Lung (tissue), 16 donors: ENCODE data around the gene JAM2. TPM values are rescaled to one million over a fixed set of nuclear protein-coding genes. Genes with fewer than 3 reads are reported as not detected.

ENCODE experiments used
- ATAC-seq: fragments of 200-7000 bp; cut with Tn5 transposase; one replicate; pipeline ENCODE4 v1.9.1; 2020; ENCODE audit warnings: moderate number of reproducible peaks; ENCODE audit not compliant: insufficient read depth, low FRiP score
- DNase-seq, 3 donors: peaks; one replicate each; pipeline ENCODE4 v3.0.0-alpha.2; 2013 to 2017
- H3K27ac ChIP-seq, 2 donors: one replicate each; pipeline ENCODE4 v1.5.1; 2013; ENCODE audit warnings: mild to moderate bottlenecking in 2 of 2, moderate library complexity in 2 of 2, control low read depth in 1 of 2, inconsistent platforms in 1 of 2, low read depth in 1 of 2, low read length in 1 of 2
- H3K27me3 ChIP-seq, 3 donors: one replicate each; pipeline ENCODE4 v1.5.1; 2013; ENCODE audit warnings: low read length in 2 of 3; ENCODE audit not compliant: control insufficient read depth in 3 of 3, insufficient read depth in 3 of 3
- H3K36me3 ChIP-seq, 4 donors: one replicate each; pipeline ENCODE4 v1.5.1; 2013; ENCODE audit warnings: low read length in 4 of 4, mild to moderate bottlenecking in 1 of 4, moderate library complexity in 1 of 4; ENCODE audit not compliant: control insufficient read depth in 4 of 4, insufficient read depth in 4 of 4
- H3K4me1 ChIP-seq, 5 donors: one replicate each; pipeline ENCODE4 v1.5.1; 2013; ENCODE audit warnings: low read length in 5 of 5, mild to moderate bottlenecking in 2 of 5, moderate library complexity in 1 of 5; ENCODE audit not compliant: control insufficient read depth in 5 of 5, insufficient read depth in 5 of 5
- H3K4me3 ChIP-seq: one replicate; pipeline ENCODE4 v1.5.1; 2013; ENCODE audit warnings: mild to moderate bottlenecking, control low read depth, moderate library complexity
- H3K9ac ChIP-seq, 2 donors: one replicate each; pipeline ENCODE4 v1.5.1; 2013; ENCODE audit warnings: low read length in 2 of 2, control low read depth in 1 of 2; ENCODE audit not compliant: insufficient read depth in 1 of 2
- H3K9me3 ChIP-seq, 4 donors: one replicate each; pipeline ENCODE4 v1.5.1; 2013; ENCODE audit warnings: low read length in 3 of 4, mild to moderate bottlenecking in 1 of 4, moderate library complexity in 1 of 4; ENCODE audit not compliant: control insufficient read depth in 4 of 4, insufficient read depth in 3 of 4
- CTCF ChIP-seq: IDR thresholded peaks from 2 replicates; pipeline ENCODE4 v1.5.1; 2012; ENCODE audit warnings: mild to moderate bottlenecking; ENCODE audit errors: control extremely low read depth, extremely low read depth
- WGBS, 2 donors: extraction: QIAGEN DNeasy Blood & Tissue Kit; methylation state at CpG; one replicate each; pipeline ENCODE4 v1.1.7; 2013; 5-methylcytosine and 5-hydroxymethylcytosine counted together
- long read RNA-seq, 5 donors: transcript quantifications; one replicate each; lab custom pipeline, GENCODE V29; 2026
- polyA plus RNA-seq, 2 donors: library from polyadenylated mRNA; stranded (reverse); fragments of 200-250 nt; gene quantifications; one replicate each; pipeline ENCODE4 v1.2.1, GENCODE V29; 2013
- total RNA-seq, 2 donors: library from RNA; depleted of rRNA in 1 of 2; stranded (reverse); fragments of >200 nt in 1 of 2; gene quantifications; one replicate each; pipeline ENCODE4 v1.2.1, GENCODE V29; 2014 to 2021
- donor health status: control.
- donor health status: control.
- donor health status: Bipolar disorder and iron deficiency.
- donor health status: healthy.
- donor health status: DM: yes; HTN: yes; CAD: no.

JAM2 gene
- total RNA-seq (10 to 100 TPM; 16.0 to 57.1 TPM), polyA plus RNA-seq (10 to 100 TPM; 11.1 to 12.8 TPM)
- long read RNA-seq, donor 1, full-length matches to known transcripts: 5 of 791 reads
- long read RNA-seq, donor 1, partial matches to known transcripts: 549 of 791 reads
- long read RNA-seq, donor 1, other reads (novel, unspliced or antisense): 237 of 791 reads
- long read RNA-seq, donor 2: 0 reads
- long read RNA-seq, donor 3, partial matches to known transcripts: 0 of 6 reads
- long read RNA-seq, donor 3, other reads (novel, unspliced or antisense): 6 of 6 reads
- long read RNA-seq, donor 4, partial matches to known transcripts: 0 of 4 reads
- long read RNA-seq, donor 4, other reads (novel, unspliced or antisense): 0 of 4 reads
- long read RNA-seq, donor 5, partial matches to known transcripts: 720 of 943 reads
- long read RNA-seq, donor 5, other reads (novel, unspliced or antisense): 222 of 943 reads

- Histone ChIP-seq H3K4me1 (peaks cover 0 to 20% (median 4%) of the 10 kb centered on the region in 5 donors), H3K27me3 (peaks cover 0 to 4% (median 0%) of the 10 kb centered on the region in 3 donors), H3K27ac (peak within 1 kb of the TSS; percentile 80 to 86), H3K9ac (peak within 1 kb of the TSS in 1 of 2 donors; percentile 34), H3K36me3 (peaks cover 0 to 3% (median 0%) of the 10 kb centered on the region in 4 donors), H3K9me3 (no peaks in the 10 kb centered on the region), H3K4me3 (peak within 1 kb of the TSS; percentile 57)
- peak; percentile 80 to 85 (median 85) for DNase-seq
- no peak for TF ChIP-seq CTCF
- ATAC-seq: peak; percentile 45
- 1% methylated on average over 33 to 41 of the region's 41 CpGs for WGBS, 2 donors
These were observed at the start of gene JAM2 for GRCh38 chr21:25638660-25639550. TSS of gene JAM2 (plus strand) at chr21:25639258. CDS start at chr21:25639822, 564 bp downstream.

- H3K9me3 ChIP-seq: no peaks in the 10 kb centered on the region
- no peak overlapping the region for H3K9ac ChIP-seq
- ATAC-seq (no peak), DNase-seq (no peak)
- H3K36me3 ChIP-seq: peaks cover 11 to 42% (median 31%) of the 10 kb centered on the region in 4 donors
- H3K4me1 ChIP-seq: no peaks in the 10 kb centered on the region
- H3K4me3 ChIP-seq: no peak overlapping the region
- no peaks in the 10 kb centered on the region for H3K27me3 ChIP-seq
- WGBS, 2 donors: 100% methylated on average over 1 of the region's 1 CpG
- TF ChIP-seq CTCF: no peak
- H3K27ac ChIP-seq: no peak overlapping the region
These were observed 49.2 kb upstream of the JAM2 start for GRCh38 chr21:25589887-25590286.

- Histone ChIP-seq H3K9me3 (no peaks in the 10 kb centered on the region), H3K27me3 (no peaks in the 10 kb centered on the region), H3K4me3 (peak within 1 kb of the TSS; percentile 100), H3K27ac (peak within 1 kb of the TSS; percentile 69 to 97), H3K9ac (peak within 1 kb of the TSS; percentile 84 to 89), H3K36me3 (peaks cover 2 to 16% (median 12%) of the 10 kb centered on the region in 4 donors), H3K4me1 (peaks cover 0 to 15% (median 6%) of the 10 kb centered on the region in 5 donors)
- 1% methylated on average over 71 of the region's 71 CpGs for WGBS, 2 donors
- peak; percentile 50 for TF ChIP-seq CTCF
- ATAC-seq: peak; percentile 95
- peak; percentile 92 to 94 (median 93) for DNase-seq
These were observed 31.7 kb upstream of the JAM2 start, which contains the start of gene MRPL39 for GRCh38 chr21:25607151-25608043. TSS of gene MRPL39 (minus strand) at chr21:25607481. CDS start at chr21:25607475, 6 bp downstream.
